Measurements from ENCODE around the gene CCER1. TPM values are rescaled to one million over a fixed set of nuclear protein-coding genes. Genes with fewer than 3 reads are reported as not detected.
A peak's percentile ranks its signal among the peaks of the same experiment; 100 is the strongest.

Gene CCER1
- total RNA-seq, 1 donor from 2014 or later = not detected

DNA sequence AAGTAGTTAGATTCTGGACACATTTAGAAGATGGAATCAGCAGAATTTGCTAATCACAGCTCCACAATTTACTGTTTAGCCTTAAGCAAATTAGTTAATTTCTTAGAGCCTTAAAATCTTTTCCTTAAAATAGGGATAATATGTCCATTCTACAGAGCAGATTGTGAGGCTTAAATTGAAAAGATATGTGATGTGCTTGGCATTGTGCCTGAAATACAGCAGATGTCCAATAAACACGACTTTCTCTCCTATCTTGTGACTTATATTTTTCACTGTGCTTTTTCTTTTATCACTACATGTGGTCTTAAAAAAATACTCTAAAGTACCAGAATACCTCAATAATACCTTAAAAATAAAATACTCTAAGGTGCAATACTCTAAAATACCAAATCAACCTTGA is 30.6 kb downstream of the CCER1 start:
- no peak for DNase-seq (ENCODE audit: extremely low read depth, low read depth, low spot score)

DNA sequence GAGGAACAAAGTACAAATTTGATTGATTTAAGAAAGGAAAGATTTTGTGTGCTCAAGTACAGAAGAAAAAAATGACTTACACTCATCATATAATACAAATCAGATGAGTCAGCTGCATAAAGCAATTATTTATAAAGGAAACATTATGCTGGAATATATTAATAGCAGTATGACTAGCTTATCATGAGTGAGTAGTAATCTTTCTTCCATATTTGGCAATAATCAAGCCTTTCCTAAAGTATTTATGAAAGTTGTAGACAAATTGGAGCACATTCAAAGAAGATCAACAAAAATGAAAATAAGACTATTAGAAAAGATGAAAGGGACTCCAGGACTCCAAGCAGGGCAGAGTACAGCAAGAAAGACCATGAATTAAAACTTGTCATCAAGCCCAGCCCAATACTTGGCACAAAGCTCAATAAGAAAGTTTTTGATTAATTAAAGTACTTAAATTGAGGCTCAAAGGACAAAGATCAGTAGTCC is 32.8 kb downstream of the CCER1 start:
- DNase-seq (ENCODE audit: extremely low read depth, low read depth, low spot score) = no peak

DNA sequence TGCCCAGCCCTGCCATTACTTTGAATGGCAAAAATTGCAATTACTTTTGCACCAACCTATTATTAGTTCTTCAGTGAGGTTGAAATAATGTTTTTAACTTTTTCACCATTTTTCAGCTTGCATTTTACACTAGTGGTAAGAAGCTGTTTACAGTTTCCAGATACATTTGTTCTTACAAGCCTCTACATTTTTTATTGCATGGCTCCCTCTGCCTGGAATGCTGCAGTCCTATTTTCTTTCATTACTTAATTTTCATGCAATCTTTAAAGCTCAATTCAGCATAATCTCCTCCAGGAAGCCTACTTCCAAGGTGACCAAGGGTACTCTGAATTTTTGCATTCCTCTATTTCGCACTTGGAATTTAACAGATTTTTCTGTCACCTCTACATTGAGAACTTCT is 33.4 kb downstream of the CCER1 start:
- no peak for DNase-seq (ENCODE audit: extremely low read depth, low read depth, low spot score)

DNA sequence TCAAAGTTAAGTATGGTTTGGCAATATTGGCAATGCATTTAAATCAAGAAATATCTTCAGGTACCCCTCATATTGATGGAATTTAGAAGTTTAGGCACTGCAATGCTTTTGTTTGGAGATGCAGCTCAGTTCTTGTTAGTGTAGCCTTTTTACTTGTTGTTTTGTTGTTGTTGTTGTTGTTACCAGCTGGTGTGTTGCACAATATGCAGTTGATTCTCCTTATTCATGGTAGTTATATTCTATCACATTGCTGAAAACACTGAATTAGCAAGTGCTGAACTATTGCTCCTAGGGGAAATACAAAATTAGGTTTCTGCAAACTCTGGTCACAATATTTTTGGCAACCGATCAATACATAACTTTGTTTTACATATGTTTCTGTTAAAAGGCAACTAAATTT is 34.8 kb downstream of the CCER1 start:
- no peak for DNase-seq (ENCODE audit: extremely low read depth, low read depth, low spot score)

- DNase-seq (ENCODE audit: extremely low read depth, low read depth, low spot score) = no peak
Measured at GRCh38 chr12:90917431-90917830, 37.5 kb downstream of the CCER1 start.

DNA sequence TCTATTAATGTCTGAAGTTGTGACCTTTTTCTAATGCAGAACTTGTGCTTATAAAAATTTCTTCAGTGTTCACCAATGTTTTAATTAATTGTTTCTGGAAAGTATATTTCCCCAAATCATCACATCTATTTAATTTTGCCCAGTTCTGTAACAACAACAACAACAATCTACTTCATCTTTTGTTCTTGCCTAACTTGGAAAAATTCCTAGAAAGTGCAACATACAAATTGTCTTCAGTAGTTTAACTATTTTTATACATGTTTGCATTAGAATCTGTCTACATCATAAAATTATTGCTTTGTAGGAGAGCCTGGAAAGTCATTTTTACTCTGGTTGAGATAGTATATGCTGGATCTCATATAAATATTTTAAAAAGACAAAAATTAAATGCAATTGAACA is 38.5 kb downstream of the CCER1 start:
- no peak for DNase-seq (ENCODE audit: extremely low read depth, low read depth, low spot score)

GRCh38 chr12:90915353-90915752 is 39.6 kb downstream of the CCER1 start:
- no peak for DNase-seq (ENCODE audit: extremely low read depth, low read depth, low spot score)

- no peak for DNase-seq (ENCODE audit: extremely low read depth, low read depth, low spot score)
Measured at GRCh38 chr12:90910958-90911357, 44.0 kb downstream of the CCER1 start.

DNA sequence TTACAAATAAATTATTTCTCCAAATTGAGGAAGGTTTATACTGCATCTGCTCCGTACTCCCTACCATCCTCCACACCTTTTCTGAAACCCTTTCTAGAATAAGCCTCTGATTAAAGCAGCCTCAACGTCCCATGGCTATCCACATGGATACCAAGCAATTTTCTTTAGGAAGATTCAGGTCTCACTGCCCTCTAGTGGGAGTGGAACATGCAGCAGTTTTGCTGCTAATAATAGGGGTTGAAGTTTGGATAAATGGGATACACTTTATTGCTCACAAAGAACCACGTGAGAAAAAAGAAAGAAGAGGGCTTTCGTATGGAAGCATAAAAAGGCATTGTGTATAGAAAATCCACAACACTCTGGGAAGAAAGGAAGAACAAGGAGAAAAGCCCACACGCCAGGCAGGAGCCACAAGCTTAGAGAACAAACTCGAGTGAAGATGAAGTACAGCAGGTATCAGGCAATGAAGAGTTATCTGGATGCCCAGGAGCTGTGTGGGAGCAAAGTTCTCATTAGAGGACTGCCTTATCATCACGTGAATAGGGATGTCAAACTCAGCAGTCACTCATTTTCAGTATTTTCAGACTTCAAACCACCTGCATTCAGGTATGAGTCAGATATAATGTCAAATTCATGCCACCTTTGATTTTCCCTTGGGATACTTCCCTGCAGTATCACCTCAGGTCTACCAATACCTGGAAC is 45.8 kb downstream of the CCER1 start:
- peak; percentile 52 for DNase-seq (ENCODE audit: extremely low read depth, low read depth, low spot score)

DNA sequence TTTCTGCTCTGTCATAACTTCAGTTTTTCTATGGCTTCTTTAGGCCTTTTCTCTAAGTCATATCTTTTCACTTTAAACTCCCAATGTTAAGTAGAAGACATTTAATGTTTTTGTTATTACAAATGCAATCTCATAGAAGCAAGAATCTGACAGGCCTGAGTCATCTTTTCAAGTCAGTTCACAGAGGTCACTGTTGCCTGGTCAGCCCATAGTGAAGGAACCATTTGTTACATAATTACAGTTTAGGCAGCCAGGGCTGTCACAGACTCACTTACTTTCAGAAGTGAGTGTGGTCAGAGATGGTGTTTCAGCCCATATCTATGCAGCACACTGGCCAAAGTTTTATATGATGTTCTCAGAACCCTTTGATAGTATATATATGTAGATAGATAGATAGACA is 46.5 kb downstream of the CCER1 start:
- DNase-seq (ENCODE audit: extremely low read depth, low read depth, low spot score) = no peak

DNA sequence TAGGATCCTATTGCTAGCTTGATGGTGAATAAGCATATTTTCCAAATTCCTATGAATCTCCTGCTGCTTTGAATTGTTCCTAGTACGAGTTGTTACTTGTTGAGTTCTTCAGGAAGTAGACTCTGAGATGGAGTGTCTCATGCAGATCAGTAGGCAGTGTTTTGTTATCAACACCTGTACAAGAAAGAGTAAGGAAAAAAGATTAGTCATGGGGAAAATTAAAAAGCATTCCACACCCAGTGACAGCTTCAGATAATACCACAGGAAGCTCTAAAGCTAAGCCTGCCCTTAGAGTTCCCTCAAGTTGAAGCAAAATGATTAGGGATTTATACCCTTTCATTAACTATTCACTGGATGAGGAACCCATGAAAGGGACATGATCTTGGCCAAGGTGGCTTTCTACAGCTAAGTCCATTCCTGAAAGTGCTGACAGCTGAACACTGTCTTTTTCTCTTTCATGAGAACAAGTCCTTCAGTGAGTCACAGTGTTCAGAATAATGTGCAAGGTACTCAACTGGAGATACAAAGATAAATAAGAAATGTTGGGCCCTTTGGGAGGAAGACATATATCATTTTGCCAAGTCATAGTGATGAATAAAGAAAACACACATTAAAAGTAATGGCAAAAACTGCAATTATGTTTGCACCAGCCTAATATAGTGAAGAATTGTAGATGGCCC is 49.1 kb downstream of the CCER1 start:
- DNase-seq (ENCODE audit: extremely low read depth, low read depth, low spot score) = no peak

- no peak for DNase-seq (ENCODE audit: extremely low read depth, low read depth, low spot score)
Measured at GRCh38 chr12:90902596-90902995, 52.4 kb downstream of the CCER1 start.

Other genes starting within 250 kb of the CCER1 start
- not detected in 2 replicates for gene EPYC, start 49.8 kb upstream of the CCER1 start, total RNA-seq
- not detected in 2 replicates for gene KERA, start 102.8 kb upstream of the CCER1 start, total RNA-seq
- gene LUM, start 156.3 kb upstream of the CCER1 start, total RNA-seq = 0.73 and 1.9 TPM in 2 replicates
- 5.6 and 16.2 TPM in 2 replicates for gene DCN, start 227.6 kb upstream of the CCER1 start, total RNA-seq

All from glomerular endothelial cell (primary cell).